GM21737 (cell line): ENCODE results near the gene MACROH2A1.

ENCODE experiments used
- ATAC-seq: cut with Tn5 transposase; IDR thresholded peaks from one replicate; pipeline ENCODE4 v1.9.1; 2021; ENCODE audit warnings: mild to moderate bottlenecking, moderate library complexity; ENCODE audit not compliant: unreplicated experiment

The MACROH2A1 gene

DNA sequence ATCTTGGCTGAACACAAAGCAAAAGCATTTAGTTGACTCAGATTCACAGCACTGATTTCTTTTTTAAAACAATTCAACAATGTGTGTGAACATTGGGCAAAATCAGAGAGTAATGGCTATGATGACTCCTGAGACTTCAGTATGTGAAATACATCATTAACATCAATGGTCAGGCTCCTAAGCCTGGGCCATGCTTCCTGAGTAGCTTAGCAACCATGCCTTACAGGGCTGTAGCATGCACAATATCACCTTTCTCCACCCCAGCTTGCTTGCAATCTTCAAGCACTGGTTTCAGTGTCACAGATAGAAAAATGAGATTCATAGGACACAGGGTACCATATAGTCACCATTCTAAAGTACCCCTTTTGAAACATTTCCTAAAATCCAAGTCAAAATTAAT, 41.3 kb downstream of the MACROH2A1 start:
- no peak for ATAC-seq

DNA sequence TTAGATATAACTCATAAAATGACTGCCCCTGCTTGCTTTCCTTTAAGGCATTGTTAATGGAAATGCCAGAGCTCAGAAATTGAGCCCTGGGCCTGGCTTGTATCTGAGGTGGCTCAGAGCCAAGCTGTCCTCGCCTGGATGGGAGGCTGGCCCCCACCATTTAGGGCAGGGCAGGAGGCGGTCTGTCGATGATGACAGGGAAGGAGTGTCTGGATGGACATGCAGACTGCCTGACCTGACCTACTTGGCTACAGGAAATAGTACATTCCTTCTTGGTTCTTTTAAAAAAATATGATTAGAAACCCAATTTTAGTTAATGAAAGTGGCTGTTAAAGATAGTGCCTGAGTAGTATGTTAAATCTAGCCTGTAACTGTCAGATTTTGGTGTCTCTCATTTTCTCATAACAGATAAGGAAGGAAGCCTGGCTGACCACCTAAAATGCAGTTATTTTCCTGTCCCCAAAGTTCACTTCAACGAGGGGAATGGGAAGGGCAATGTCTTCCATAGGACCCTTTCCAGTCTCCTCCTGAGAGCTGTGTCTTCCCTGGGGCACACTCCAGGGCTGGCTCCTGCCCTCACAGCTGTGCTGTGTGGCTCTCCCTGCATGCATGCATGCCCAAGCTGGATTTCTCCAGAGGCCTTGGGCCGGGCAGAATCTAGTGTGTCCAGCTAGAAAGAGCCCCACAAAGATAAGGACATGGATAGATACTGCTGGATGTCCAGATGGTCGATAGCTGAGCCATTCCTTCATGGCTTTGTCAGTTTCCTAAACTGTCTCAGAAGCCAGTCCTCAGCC, 42.3 kb downstream of the MACROH2A1 start:
- ATAC-seq = no peak

GRCh38 chr5:135355169-135355568, 43.9 kb downstream of the MACROH2A1 start:
- ATAC-seq = no peak

- no peak for ATAC-seq
These were observed 44.9 kb downstream of the MACROH2A1 start for GRCh38 chr5:135353952-135354721.

- no peak for ATAC-seq
These were observed 48.5 kb downstream of the MACROH2A1 start for GRCh38 chr5:135350536-135350935.

GRCh38 chr5:135349886-135350285, 49.1 kb downstream of the MACROH2A1 start:
- ATAC-seq = no peak

GRCh38 chr5:135349451-135349850, 49.6 kb downstream of the MACROH2A1 start:
- no peak for ATAC-seq

GRCh38 chr5:135348918-135349317, 50.1 kb downstream of the MACROH2A1 start:
- ATAC-seq = no peak

DNA sequence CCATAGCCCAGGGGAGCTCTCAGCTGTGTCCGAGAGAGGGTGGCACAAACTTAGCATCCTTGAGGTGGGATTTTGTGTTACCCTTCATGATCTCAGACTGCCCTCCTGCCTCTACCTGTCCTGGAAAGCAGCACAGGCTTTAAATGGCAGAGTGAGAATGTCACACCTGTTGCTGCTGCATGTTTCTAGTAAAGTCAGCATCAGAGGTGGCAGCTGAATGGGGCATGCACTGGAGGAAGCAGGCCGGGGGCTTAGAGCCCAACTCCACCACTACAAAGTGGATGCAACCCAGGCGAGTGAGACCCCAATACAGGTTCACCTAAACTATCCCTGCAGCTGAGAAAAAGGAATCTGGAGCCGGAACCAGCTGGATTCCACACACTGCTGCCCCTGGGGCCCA, 51.6 kb downstream of the MACROH2A1 start:
- no peak for ATAC-seq

DNA sequence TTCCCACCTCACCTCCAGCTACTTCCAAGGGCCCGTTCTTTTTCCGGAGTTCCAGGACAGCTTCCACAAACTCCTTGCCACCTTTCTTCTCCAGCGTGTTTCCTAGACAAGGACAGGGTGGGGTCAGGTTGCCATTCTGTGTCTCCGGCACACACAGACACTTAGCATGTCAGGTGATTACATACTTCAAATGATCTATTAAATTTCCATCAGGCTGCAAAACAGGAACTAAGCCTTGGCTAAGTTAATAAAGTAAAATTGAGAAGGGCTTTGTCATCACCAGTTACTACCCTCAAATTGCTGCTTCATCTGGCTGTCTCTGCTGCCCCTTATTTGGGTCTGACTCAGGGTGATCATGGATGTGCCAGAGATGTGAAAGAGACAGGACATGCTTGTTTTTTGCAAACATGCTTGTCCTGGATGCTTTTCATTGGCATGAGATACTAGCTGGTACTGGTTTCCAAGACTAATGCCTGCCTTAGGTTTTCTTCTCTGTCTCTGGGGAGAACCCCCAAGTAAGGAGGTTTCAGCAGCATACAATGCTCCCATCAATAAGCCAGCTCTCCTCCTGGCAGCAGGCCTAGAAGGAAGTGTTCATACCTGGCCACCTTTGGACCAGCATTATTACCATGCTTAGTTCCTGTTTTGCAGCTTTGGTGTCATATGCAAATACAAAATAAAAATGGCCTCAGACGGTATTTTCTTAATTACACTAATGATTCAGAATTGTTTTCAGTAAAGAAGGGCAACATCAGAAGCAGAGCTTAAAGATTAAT, 52.9 kb downstream of the MACROH2A1 start:
- no peak for ATAC-seq

DNA sequence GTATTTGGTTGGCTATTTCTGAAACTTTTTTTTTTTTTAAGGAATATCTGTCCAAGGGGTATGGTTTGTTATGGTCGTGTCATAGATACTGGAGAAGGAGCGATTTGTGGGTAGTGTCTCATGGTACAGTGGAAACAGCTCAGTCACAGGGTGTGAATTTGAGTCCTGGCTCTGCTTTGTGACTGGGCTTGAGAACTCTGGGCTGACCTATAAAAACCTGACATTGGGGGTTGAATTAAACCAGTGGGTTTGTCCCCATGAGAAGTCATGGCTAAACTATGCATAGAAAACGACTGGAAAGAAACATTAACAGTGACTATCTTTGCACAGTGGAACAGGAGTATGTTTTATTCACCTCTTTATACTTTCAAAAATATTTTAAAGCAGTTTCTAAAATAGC, 54.7 kb downstream of the MACROH2A1 start:
- no peak for ATAC-seq

- no peak for ATAC-seq
These were observed 55.6 kb downstream of the MACROH2A1 start for GRCh38 chr5:135343413-135343812.

- ATAC-seq = no peak
These were observed 56.5 kb downstream of the MACROH2A1 start for GRCh38 chr5:135342551-135342875.

DNA sequence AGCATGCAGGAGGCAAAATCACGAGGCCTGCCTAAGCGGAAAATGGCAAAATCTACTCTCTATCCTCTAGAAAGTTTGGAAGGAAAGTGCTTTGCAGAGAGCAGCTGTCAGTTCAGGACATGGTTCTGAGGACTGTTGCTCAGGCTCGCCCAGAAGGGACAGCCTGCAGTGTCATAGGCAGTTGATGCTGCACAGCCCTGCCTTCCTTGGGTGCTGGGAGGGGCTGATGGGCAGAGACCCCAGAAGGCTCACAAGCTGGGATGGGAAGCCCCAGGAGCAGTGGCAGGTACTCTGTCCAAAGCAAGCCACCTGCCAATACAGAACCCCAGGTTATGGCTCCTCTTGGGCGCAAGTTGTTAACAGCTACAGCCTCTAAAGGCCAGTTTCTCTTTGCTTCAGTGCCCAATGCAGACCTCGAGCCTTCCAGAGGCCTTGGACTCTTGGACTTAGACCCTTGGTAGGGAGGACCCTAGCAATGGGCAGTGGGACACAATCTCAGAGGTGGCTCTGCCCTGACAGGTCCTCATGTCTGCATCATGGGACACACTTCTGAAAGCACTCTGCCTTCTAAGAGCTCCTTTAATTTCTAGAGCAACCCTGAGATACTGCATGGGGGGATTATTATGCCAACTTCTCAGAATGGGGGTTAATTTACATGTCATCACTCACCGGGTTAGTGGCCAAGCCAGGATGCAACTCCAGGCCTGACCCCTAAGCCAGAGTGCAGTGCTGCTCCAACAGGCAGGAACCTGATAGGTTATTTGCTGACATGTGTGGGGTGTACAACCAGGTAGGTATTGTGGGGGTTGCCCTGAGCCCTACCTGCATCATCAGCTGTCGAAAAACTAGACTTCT, 57.1 kb downstream of the MACROH2A1 start:
- ATAC-seq = no peak

GRCh38 chr5:135341016-135341666, 57.9 kb downstream of the MACROH2A1 start:
- no peak for ATAC-seq

- ATAC-seq = no peak
These were observed 58.5 kb downstream of the MACROH2A1 start for GRCh38 chr5:135340568-135340967.

GRCh38 chr5:135339623-135340022, 59.4 kb downstream of the MACROH2A1 start:
- ATAC-seq = no peak

DNA sequence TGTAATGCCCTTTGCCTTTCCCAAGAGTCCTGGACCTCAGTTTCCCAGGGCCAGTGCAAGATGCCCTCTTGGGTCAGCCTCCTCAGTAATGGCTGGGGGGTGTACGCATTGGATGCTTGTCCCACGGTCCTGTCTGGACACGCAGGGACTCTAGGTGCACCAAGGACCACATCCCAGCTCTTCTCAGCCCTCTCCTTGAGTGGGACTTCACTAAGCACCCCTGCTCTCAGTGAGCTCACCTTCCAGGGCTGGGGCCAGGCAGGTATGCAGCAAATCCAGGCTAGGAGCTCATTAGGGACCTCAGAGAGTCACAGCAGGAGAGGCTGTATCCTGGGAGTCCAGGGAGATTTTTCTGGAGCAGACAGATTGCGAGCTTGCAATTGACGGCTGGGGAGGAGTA, 59.8 kb downstream of the MACROH2A1 start:
- no peak for ATAC-seq

GRCh38 chr5:135337064-135337463, 62.0 kb downstream of the MACROH2A1 start:
- no peak for ATAC-seq
